Uterus (tissue), 2 donors: ENCODE measurements around the gene WDR88.

Experiments
- CTCF ChIP-seq, 4 experiments: fragments of 200-600 bp in 2 of 4; fragments of 450-650 bp in 2 of 4; sonication (generic) in 2 of 4; IDR thresholded peaks; one replicate each; pipeline ENCODE4 v1.5.1; 2016 to 2019; ENCODE audit warnings: antibody characterized with exemption in 4 of 4, mild to moderate bottlenecking in 2 of 4, moderate library complexity in 1 of 4
- POLR2A ChIP-seq, 2 donors: fragments of 450-650 bp; IDR thresholded peaks; one replicate each; pipeline ENCODE4 v1.6.1; 2016; ENCODE audit warnings: antibody characterized with exemption in 2 of 2, mild to moderate bottlenecking in 1 of 2, moderate library complexity in 1 of 2

- TF ChIP-seq CTCF (IDR thresholded peaks at IDR 0.05) (no peak), POLR2A (IDR thresholded peaks at IDR 0.05) (no peak)
Observed at GRCh38 chr19:33093420-33094210, 38.3 kb upstream of the WDR88 start.
